Epidermal melanocyte (primary cell): ENCODE data around the gene UBXN7.
"Not testable (repeated sequence)": the region's sequence is repeated elsewhere in the genome, so short reads cannot be mapped to it uniquely, and the experiment has no call there.

Experiments
- DNase-seq: peaks from one replicate; pipeline ENCODE4 v3.0.0; 2011; ENCODE audit warnings: low spot score; ENCODE audit not compliant: insufficient read length

UBXN7 gene

GRCh38 chr3:196418601-196419000 lies 13.6 kb downstream of the UBXN7 start:
- DNase-seq: no peak

GRCh38 chr3:196414469-196414868 lies 17.8 kb downstream of the UBXN7 start:
- no peak for DNase-seq

GRCh38 chr3:196412704-196413103 lies 19.5 kb downstream of the UBXN7 start:
- DNase-seq: no peak

GRCh38 chr3:196409409-196409808 lies 22.8 kb downstream of the UBXN7 start:
- no peak for DNase-seq

GRCh38 chr3:196408565-196409300 lies 23.5 kb downstream of the UBXN7 start:
- DNase-seq: no peak

GRCh38 chr3:196406811-196407470 lies 25.3 kb downstream of the UBXN7 start:
- peak; percentile 40 for DNase-seq

- DNase-seq: no peak
Observed at GRCh38 chr3:196400331-196400730, 31.9 kb downstream of the UBXN7 start.

- DNase-seq: no peak
Observed at GRCh38 chr3:196399485-196399945, 32.7 kb downstream of the UBXN7 start.

- no peak for DNase-seq
Observed at GRCh38 chr3:196398782-196399181, 33.4 kb downstream of the UBXN7 start.

GRCh38 chr3:196397941-196398340 lies 34.3 kb downstream of the UBXN7 start:
- no peak for DNase-seq

- DNase-seq: no peak
Observed at GRCh38 chr3:196390116-196390515, 42.1 kb downstream of the UBXN7 start.

- no peak for DNase-seq
Observed at GRCh38 chr3:196388956-196389355, 43.3 kb downstream of the UBXN7 start.

- DNase-seq: not testable (repeated sequence)
Observed at GRCh38 chr3:196387941-196388340, 44.3 kb downstream of the UBXN7 start.

GRCh38 chr3:196386797-196387196 lies 45.4 kb downstream of the UBXN7 start:
- DNase-seq: not testable (repeated sequence)

GRCh38 chr3:196386034-196386433 lies 46.2 kb downstream of the UBXN7 start:
- not testable (repeated sequence) for DNase-seq

- not testable (repeated sequence) for DNase-seq
Observed at GRCh38 chr3:196385446-196385845, 46.8 kb downstream of the UBXN7 start.

GRCh38 chr3:196378146-196378841 lies 53.9 kb downstream of the UBXN7 start:
- DNase-seq: no peak

GRCh38 chr3:196377321-196377720 lies 54.9 kb downstream of the UBXN7 start:
- DNase-seq: no peak

- DNase-seq: no peak
Observed at GRCh38 chr3:196365736-196366135, 66.5 kb downstream of the UBXN7 start.

- DNase-seq: no peak
Observed at GRCh38 chr3:196360586-196360985, 71.6 kb downstream of the UBXN7 start.

GRCh38 chr3:196358540-196358939 lies 73.7 kb downstream of the UBXN7 start:
- not testable (repeated sequence) for DNase-seq

- DNase-seq: no peak
Observed at GRCh38 chr3:196357905-196358304, 74.3 kb downstream of the UBXN7 start.
